HG02943 (cell line): ENCODE measurements around the gene GPR132.
"Not testable (repeated sequence)": the region's sequence is repeated elsewhere in the genome, so short reads cannot be mapped to it uniquely, and the experiment has no call there.

Experiments
- ATAC-seq: cut with Tn5 transposase; IDR thresholded peaks from one replicate; pipeline ENCODE4 v1.9.1; 2021; ENCODE audit warnings: mild to moderate bottlenecking, low read depth, moderate library complexity; ENCODE audit not compliant: unreplicated experiment

The GPR132 gene

DNA sequence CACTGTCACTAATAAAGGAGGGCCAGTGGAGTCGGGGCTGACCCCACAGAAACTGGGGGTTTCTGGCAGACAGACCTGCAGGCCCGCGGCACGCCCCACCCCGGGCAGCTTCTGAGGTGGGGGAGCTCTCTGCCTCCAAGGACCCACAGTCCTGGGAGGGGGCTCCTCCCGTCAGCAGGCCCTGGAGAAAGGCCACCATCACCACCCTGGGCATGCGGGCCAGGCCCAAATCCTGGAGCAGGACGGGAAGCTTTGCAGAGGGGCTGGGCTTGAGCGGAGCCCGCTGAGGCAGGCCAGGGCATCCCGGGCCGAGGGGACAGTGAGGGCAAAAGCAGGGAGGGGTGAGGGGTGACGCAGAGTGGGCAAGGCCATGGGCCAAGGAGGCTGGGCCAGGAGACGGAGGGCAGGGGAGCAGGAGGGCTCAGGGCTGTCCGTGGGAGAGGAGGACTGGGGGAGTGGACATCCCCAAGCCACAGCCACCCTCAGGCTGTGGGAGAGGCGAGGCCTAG lies 11.1 kb upstream of the GPR132 start:
- ATAC-seq, result no peak

DNA sequence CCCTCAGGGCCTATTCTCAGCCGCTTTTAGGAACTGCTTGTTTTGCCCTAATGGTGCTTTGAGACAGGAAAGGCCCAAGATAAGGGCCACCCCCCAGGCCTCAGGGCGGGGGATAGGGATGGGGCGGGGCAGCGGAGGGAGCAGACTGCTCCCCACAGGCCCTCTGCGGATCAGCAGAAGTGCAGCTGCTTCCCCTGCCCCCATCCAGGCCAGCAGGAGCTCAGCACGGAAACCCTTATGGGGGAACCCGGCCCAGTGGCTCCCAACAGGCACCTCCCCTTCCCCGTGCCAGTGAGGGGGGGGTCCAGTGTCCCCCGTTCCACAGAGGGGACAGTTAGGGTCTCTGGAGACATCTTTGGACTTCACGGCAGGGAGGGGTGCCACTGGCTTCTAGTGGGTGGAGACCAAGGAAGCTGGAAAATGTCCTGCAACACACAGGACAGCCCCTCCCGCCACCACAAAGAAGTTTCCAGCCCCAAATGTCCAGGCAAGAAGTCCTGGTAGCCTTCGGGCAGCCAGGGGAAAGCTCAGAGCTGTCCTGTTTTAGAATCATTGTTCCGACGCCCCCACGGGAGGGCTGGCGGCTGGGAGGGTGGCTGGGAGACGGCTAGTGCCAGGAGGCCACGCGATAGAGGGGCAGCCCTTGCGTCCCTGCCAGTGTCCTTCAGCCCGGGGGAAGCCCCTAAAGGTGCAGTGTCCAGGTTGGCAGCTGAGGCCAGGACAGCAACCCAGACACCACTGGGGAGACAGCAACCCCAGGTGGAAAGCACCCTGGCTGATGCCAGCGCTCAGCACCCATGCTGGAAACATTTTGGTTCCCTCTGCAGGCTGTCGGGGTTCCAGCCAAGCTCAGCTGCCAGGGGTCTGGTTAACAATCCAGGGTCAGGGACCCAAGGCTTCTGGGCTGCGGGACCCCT lies 10.4 kb upstream of the GPR132 start:
- ATAC-seq, result no peak

DNA sequence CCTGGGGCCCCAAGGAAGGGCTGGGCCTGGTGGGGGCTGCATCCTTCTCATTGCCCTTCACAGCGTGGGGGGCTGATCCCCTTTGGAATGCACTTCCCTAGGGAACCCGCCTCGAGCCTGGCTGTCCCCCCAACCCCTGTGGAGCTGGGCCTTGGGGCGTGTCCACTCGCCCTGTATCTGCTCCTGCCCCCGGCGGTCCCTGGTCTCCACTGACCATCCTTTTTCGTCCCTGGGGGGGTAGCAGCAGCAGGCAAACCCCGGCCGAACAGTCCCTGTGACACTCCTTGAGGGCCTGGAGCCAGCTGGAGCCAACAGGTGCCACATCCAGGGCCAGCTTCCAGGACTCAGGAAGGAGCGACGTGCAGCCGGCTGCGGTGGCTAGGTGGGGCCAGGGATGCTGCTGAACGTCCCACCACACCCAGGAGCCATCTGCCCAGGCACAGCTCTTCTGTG lies 9.4 kb upstream of the GPR132 start:
- no peak for ATAC-seq

DNA sequence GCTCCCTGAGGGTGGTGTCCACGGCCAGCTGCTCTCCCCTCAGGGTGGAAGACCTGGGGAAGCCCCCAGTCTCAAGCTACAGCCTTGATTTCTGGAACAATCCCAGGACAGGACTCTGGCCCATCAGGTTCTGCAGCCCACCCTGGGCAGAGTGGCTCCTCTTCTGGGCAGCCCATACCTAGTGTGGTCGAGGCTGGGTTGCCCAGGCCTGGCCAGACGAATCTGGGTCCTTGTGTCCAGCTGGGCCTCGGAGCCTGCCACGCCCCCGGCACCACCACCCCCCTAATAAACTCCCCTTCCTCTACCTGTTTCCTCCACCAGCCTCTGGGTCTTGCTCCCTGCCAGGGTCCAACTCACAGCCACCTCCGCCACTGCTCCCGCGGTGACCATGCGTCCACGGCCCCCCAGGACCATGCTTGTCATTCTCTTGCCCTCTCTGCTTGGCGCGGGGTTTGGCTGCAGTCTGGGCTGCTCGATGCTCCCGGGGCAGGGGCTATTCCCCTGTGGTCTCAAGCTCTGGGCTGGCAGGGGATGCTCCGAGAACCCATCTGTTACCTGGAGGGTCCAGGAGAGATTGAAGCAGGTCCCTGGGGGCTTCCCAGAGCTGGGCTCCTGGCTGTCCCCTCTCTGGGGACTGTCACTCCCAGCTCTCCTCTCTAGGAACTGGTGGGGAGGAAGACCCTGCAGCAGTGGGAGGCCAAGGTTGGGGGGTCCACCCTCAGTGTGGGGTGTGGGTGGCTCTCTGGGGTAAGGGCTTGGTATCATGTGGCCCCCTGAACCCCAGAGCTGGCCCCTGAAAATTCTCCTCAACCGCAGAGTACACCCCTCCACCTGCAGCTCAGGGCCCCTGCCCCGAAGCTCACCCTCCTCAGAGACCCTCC lies 8.7 kb upstream of the GPR132 start:
- ATAC-seq, result no peak

DNA sequence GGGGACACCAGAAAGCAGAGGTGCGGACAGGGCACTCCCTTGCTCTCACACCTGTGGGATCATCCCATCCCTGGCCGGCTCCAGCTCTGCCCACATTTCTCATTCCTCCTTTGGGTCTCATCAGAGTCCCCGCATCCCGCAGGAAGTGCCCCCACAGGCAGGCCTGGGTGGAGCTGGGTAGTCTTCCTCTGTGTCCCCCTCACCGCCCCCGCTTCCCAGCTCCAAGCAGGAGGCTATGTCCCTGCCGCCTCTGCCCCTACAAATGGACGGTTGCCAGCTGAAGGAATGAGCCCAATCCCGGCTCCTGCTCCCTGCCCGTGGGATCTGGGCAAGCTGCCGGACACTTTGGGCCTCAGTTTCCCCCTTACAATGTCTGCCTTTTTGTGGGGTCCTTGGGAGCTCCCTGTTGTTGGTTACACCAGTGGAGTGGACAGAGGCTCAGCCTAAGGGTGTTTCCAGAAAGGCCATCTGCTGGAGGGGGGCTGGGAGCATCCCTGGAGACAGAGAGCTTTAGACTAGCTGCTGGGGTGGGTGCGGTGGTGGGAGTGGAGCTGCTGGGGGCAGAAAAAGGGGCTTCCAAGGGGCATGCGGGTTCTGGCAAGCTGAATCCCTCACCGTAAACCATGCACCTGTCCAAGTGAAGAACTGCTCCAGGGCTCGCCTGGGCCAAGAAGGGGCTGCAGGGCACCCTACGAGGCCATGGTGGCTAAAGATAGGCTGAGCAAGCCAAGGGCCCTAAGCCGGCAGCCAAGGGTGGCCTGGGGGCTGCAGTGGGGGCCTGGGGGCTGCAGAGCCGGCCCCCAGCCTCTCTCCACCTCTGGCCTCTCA lies 7.9 kb upstream of the GPR132 start:
- ATAC-seq, result no peak

DNA sequence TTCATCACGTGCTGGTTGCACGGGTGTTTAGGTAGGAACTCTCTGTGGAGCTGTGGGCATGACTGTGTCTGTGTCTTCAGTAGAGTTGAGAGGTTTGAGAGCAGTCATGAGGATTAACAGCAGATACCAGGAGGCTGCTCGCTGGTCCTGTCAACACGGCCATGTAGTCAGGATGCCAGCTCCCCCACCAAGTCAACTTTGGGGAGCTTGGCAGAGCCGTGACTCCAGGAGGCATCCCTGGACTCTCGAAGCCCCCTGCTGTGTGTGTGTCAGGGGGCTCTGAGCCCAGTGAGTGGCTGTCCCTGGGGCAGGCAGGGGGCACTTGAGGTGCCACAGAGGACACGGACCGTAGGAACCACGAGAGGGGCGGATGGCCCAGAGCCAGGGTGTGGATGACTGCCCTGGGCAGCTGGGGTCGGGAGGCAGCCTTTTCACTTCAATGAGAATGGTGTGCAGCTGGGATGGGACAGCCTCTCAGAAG lies 7.2 kb upstream of the GPR132 start:
- ATAC-seq, result no peak

DNA sequence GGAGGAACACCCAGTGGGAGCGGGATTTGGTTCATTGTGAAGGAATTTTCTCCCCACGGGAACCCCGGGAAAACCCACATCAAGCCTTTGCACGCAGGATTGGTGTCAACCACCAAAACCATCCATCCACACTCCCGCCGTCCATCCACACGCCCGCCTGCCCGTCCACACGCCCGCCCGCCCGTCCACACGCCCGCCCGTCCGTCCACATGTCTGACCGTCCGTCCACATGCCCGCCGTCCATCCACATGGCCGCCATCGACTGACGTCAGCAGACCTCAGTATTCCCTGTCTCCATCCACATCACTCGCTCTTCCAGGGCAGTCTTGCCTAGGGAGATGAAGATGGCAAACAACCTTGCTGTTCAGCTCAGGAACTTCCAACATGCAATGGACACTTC lies 6.7 kb upstream of the GPR132 start:
- no peak for ATAC-seq

DNA sequence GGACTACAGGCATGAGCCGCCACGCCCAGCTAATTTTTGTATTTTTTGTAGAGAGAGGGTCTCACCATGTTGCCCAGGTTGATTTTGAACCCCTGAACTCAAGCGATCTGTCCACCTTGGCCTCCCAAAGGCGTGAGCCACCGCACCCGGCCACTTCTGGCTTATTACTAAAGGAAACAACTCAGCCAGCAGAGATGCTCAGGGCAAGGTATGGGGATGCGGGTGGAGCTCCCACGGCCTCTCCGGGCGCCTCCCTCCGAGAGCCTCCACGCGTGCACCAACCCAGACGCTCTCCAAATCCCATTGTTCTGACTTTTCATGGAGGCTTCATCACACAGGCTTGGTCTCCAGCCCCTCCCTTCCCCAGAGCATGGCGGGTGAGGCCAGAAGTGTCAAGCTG lies 6.1 kb upstream of the GPR132 start:
- no peak for ATAC-seq

DNA sequence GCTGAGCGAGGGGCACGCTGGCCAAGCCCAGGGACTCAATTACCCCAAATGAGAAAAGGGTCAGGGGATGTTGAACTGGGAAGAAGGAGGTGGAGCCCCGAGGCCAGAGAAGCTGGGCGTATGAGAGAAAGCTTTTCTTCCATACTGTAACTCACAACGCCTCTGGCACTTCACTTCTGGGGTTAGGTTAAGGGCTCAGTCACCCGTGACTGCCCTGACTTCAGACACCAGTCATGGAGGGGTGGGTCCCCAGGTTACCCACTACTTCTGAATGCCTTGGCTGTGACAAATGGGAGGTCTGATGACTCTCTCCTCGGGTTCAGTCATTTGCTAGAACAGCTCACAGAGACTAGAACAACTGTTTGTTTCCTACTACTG lies 5.5 kb upstream of the GPR132 start:
- no peak for ATAC-seq

DNA sequence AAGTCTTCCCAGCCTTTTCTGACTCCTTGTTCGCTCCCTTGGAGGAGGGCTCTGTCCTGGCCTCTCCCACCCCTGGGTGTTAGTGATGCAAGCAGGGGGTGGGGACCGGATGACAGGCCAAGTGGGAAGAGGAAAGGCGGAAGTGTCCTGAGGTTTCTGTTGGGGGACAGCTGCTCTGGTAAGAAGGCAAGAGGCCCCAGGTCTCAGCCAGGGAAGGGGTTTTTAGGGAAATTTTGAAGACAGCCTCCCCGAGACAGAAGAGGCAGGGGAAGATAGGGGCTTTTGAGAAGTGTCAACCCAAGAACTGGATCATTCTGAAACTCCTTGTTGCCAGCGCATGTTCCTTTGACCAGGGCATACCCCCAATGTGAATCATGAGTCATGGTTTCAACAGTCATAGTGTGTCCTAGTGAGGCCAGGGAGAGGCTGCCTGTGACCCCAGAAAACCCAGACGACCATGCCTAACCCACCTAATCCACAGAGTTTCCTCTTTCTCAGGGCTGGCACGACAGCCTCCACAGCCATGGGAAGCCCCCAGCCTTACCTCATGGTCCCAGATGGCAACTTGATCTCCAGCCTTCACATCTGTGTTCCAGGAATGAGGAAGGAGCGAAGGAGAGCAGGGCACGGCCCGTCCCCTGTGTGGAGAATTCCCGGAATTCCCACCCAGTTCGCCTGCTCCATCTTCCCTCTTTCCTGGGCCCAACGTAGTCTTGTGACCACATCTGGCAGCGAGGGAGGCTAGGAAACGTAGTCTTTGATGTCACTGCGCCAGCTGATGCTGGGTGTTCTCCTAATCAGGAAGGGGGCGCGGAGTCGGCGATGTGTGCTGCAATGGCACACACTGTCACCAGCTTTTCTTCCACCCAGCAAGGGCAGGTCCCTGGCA lies 4.9 kb upstream of the GPR132 start:
- peak; percentile 45 for ATAC-seq

DNA sequence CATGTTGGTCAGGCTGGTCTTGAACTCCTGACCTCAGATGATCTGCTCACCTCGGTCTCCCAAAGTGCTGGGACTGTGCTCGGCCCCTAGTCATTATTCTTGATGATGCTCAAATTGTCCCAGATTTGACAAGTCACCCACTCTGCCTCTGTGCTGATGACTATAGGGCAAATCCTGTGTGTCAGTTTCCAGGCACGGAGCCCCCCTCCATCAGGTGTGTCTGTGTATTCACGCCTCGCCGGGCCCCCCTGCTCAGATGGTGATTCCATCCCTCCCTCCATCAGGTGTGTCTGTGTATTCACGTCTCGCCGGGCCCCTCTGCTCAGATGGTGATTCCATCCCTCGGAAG lies 4.3 kb upstream of the GPR132 start:
- no peak for ATAC-seq

DNA sequence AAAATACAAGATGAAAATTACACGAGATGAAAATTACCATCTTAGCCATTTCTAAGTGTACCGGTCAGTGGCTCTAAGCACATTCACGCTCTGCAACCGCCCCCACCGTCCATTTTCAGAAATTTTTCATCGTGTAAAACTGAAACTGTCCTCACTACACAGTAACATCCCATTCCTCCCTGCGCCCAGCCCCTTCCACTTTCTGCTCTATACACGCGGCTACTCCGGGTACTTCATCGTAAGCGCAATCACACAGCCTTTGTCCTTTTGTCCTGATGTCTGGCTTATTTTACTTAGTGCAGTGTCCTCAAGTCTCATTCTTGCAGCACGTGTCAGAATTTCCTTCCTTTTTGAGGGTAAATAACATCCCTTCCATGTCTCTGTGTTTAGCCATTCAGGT lies 3.6 kb upstream of the GPR132 start:
- no peak for ATAC-seq

DNA sequence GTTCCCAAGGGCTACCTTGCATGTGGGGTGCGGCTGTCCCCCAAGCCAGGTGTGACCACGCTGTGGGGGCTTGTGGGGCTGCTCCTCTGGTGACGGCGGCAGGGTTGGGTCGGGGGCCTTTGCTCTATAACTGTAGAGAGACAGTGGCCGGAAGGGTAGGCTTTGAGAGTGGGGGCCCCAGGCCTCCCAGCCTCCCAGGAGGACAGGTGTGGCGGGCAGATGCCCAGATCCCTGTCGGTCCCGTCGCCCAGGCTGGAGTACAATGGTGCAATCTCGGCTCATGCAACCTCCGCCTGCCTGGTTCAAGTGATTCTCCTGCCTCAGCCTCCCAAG lies 2.7 kb upstream of the GPR132 start:
- no peak for ATAC-seq

DNA sequence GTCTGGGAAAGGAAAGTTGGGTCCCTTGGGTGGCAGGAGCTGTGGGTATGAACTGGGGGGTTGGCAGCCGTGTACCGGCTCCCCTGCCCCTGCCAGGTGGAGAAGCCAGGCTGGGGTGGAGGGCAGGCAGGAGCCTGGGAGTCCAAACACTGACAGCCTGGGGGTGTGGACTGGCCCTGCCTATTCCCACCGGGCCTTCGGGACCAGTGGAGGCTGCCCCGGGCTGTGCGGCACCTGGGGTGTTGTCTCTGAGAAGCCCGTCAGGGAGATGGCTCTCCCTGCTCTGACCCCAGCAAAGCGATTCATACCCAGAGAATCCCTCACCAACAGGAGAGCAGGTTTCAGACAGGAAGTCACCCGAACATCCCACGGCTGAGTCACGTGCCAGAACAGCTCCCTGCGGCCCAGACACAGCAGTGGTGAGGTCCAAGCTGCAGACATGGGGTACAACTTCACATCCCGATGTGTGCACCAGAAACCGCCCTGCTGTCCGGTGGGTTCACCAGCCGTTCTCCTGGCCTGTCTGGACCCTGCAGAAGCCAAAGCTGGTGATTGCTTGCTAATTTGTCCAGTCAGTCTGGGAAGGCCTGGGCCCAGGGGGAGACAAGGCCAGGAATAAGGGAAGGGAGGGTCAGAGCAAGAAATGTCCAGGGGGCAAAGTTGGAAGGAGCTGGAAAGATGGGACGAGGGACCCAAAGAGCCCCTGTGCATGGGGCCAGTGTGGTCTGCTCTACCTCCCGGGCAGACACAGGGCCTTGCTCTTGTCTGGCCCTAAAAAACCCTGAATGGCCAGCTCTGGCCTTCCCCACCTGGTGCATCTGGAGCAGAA lies 2.1 kb upstream of the GPR132 start:
- ATAC-seq, result no peak

DNA sequence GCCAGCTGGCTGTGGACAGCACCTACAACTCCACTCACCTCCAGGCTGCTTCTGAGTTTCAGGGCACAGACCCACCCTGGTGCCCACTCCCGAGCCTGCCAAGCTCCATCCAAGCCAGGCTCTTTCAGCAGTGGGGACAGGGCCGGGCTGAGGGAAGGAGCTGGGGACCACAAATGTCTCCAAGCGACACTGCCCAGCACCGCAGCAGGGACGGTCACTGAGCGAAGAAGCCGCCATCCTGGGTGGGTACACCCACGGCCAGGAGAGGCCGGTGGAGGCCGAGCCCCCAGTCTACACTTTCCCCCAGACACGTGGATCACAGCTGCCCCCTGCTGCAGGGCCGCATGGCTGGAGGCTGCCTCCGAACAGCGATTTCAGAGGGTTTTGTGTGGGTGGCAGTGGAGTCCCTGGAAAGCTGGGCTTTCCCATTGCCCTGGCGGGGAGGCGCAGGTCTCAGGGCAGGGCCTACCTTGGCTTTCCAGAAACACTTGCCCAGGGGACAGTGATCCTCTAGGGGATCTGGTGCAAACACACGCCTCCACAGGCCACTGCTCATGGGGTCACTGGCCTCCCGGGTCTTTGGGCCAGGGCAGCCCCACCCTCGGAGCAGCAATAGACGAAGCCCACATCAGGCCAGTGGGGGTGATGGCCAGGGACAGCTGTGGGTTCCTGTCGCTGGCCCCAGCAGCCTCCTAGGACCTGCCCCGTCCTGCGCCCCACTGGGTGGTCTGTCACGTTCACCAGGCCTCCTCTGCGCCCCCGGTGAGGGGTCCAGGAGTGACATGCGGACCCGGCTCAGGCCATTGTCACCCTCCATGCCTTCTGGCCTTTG lies 1.2 kb upstream of the GPR132 start:
- no peak for ATAC-seq

DNA sequence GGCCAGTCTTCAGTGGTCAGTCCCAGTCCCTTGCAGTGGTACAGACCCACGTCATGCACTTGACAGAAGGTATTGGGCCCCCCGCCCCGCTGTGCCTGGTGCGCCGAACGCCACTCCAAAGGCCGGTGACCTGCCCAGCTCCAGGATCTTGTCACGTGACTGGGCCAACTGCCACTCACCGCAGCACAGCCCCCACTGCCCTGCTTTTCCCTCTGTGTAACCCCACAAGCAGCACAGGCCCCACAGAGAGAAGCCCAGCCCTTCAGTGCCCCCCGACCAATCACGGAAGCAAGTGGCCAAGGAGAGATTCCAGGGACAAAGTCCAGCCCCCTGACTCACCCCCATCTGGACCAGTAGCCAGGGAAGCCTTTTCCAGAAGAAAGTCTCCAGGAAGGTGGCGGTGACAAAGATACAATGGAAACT lies 498 bp downstream of the GPR132 start:
- no peak for ATAC-seq

DNA sequence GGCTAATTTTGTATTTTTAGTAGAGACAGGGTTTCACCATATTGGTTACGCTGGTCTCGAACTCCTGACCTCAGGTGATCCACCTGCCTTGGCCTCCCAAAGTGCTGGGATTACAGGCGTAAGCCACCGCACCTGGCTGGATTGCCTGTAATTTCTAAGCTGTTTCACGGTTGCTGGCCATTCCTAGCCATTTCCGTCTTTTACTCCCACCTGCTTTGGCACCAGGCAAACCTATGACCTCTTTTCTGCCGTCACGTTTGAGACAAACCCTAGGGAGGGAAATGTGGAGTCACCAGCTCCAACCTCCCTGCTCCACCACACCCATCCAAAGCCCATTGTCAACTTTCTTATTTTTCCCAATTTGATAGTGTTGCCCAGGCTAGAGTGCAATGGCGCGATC lies 1.2 kb downstream of the GPR132 start:
- ATAC-seq, result no peak

DNA sequence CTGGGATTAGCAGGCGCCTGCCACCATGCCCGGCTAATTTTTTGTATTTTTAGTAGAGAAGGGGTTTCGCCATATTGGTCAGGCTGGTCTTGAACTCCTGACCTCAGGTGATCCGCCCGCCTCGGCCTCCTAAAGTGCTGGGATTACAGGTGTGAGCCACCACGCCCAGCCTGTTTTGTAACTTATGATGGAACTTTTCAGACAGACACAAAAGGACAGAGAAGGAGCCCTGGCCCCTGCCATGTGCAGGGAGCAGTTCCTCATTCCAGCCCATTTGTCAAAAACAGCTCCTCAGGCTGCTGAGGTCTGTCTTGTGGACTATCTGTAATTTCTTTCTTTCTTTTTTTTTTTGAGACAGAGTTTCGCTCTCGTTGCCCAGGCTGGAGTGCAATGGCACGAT lies 1.7 kb downstream of the GPR132 start:
- not testable (repeated sequence) for ATAC-seq
